Astrocyte (in vitro differentiated cells and primary cell): ENCODE results near the gene HES3. TPM values are rescaled to one million over a fixed set of nuclear protein-coding genes. Genes with fewer than 3 reads are reported as not detected.

Experiments
- DNase-seq: peaks from one replicate; pipeline ENCODE4 v3.0.0-alpha.2; 2010; ENCODE audit warnings: low read depth
- FAIRE-seq: peaks from 2 replicates; lab custom pipeline; 2011; peaks lifted over from hg19 to GRCh38; lab: Jason Lieb, UNC
- H2AFZ ChIP-seq: 2 replicates; pipeline ENCODE4 v1.6.0; 2012; ENCODE audit warnings: low read depth, low read length, inconsistent platforms
- H3K27ac ChIP-seq: 2 replicates; pipeline ENCODE4 v1.5.1; 2011; ENCODE audit warnings: low read depth, low read length, inconsistent platforms
- H3K27me3 ChIP-seq: 2 replicates; pipeline ENCODE4 v1.6.0; 2011; ENCODE audit warnings: low read length, inconsistent platforms; ENCODE audit not compliant: insufficient read depth
- H3K36me3 ChIP-seq: 2 replicates; pipeline ENCODE4 v1.5.1; 2011; ENCODE audit warnings: low read length, inconsistent platforms; ENCODE audit not compliant: insufficient read depth
- H3K4me1 ChIP-seq: 2 replicates; pipeline ENCODE4 v1.5.1; 2011; ENCODE audit warnings: low read length, inconsistent platforms; ENCODE audit not compliant: insufficient read depth
- H3K4me2 ChIP-seq: 2 replicates; pipeline ENCODE4 v1.6.0; 2012; ENCODE audit warnings: low read length, inconsistent platforms
- H3K4me3 ChIP-seq: 2 replicates; pipeline ENCODE4 v1.5.1; 2011; ENCODE audit warnings: low read depth, mild to moderate bottlenecking, low read length, inconsistent platforms; ENCODE audit not compliant: insufficient read depth
- H3K79me2 ChIP-seq: 2 replicates; pipeline ENCODE4 v1.6.0; 2012; ENCODE audit warnings: mild to moderate bottlenecking, low read length, inconsistent platforms; ENCODE audit not compliant: insufficient read depth
- H3K9ac ChIP-seq: 2 replicates; pipeline ENCODE4 v1.6.0; 2012; ENCODE audit warnings: mild to moderate bottlenecking, low read length, inconsistent platforms
- H3K9me3 ChIP-seq: 2 replicates; pipeline ENCODE4 v1.5.1; 2012; ENCODE audit warnings: low read depth, mild to moderate bottlenecking, low read length, inconsistent platforms; ENCODE audit not compliant: insufficient read depth
- H4K20me1 ChIP-seq: 2 replicates; pipeline ENCODE4 v1.6.0; 2012; ENCODE audit warnings: low read length, inconsistent platforms; ENCODE audit not compliant: insufficient read depth
- H3K27ac Mint-ChIP-seq: one replicate; pipeline ENCODE4 v1.8.0; 2021; ENCODE audit warnings: mild to moderate bottlenecking, mixed read lengths; ENCODE audit not compliant: unreplicated experiment
- H3K27me3 Mint-ChIP-seq: one replicate; pipeline ENCODE4 v1.8.0; 2021; ENCODE audit warnings: low read depth, mixed read lengths; ENCODE audit not compliant: unreplicated experiment
- H3K36me3 Mint-ChIP-seq: one replicate; pipeline ENCODE4 v1.8.0; 2021; ENCODE audit warnings: low read depth, mixed read lengths; ENCODE audit not compliant: unreplicated experiment
- H3K4me1 Mint-ChIP-seq: one replicate; pipeline ENCODE4 v1.8.0; 2021; ENCODE audit warnings: low read depth, mixed read lengths; ENCODE audit not compliant: unreplicated experiment
- H3K4me3 Mint-ChIP-seq: one replicate; pipeline ENCODE4 v1.8.0; 2021; ENCODE audit warnings: mild to moderate bottlenecking, moderate library complexity, mixed read lengths; ENCODE audit not compliant: unreplicated experiment
- H3K9me3 Mint-ChIP-seq: one replicate; pipeline ENCODE4 v1.8.0; 2021; ENCODE audit warnings: mild to moderate bottlenecking, mixed read lengths; ENCODE audit not compliant: unreplicated experiment
- CTCF ChIP-seq: IDR thresholded peaks from 2 replicates; pipeline ENCODE4 v1.5.1; 2011; ENCODE audit warnings: low read depth, mild to moderate bottlenecking, inconsistent platforms, low read length, moderate library complexity; ENCODE audit not compliant: insufficient read depth
- EZH2 ChIP-seq: IDR thresholded peaks from 2 replicates; pipeline ENCODE4 v1.6.1; 2012; ENCODE audit warnings: mild to moderate bottlenecking, low read length, inconsistent platforms; ENCODE audit not compliant: insufficient read depth
- total RNA-seq: library from RNA; stranded (reverse); gene quantifications from 2 replicates; pipeline ENCODE4 v1.2.1, GENCODE V29; 2021

HES3 gene
- total RNA-seq, 1 donor from 2014 or later: not detected

GRCh38 chr1:6254691-6255090 lies 10.7 kb downstream of the HES3 start:
- Mint-ChIP-seq H3K36me3 (peaks cover 2% of the 10 kb centered on the region), H3K4me3 (no peak overlapping the region), H3K9me3 (no peaks in the 10 kb centered on the region), H3K27ac (no peak overlapping the region), H3K27me3 (peaks cover 61% of the 10 kb centered on the region), H3K4me1 (no peaks in the 10 kb centered on the region)
- FAIRE-seq (no peak), DNase-seq (no peak)
- H3K9me3 ChIP-seq: no peaks in the 10 kb centered on the region
- H3K36me3 ChIP-seq: no peaks in the 10 kb centered on the region
- peaks cover 12% of the 10 kb centered on the region for H3K27me3 ChIP-seq
- H3K4me3 ChIP-seq: no peak overlapping the region
- TF ChIP-seq CTCF (no peak), EZH2 (no peak)
- H3K27ac ChIP-seq: no peak overlapping the region
- peaks cover 19% of the 10 kb centered on the region for H4K20me1 ChIP-seq
- no peak overlapping the region for H3K9ac ChIP-seq
- no peaks in the 10 kb centered on the region for H3K4me1 ChIP-seq
- no peak overlapping the region for H3K4me2 ChIP-seq
- H3K79me2 ChIP-seq: no peaks in the 10 kb centered on the region
- H2AFZ ChIP-seq: no peak overlapping the region

GRCh38 chr1:6256645-6257044 lies 12.7 kb downstream of the HES3 start:
- FAIRE-seq: no peak
- Mint-ChIP-seq H3K27me3 (peaks cover 47% of the 10 kb centered on the region), H3K27ac (no peak overlapping the region), H3K36me3 (peaks cover 2% of the 10 kb centered on the region), H3K9me3 (no peaks in the 10 kb centered on the region), H3K4me3 (no peak overlapping the region), H3K4me1 (no peaks in the 10 kb centered on the region)
- H3K4me1 ChIP-seq: peaks cover 3% of the 10 kb centered on the region
- H3K4me3 ChIP-seq: no peak overlapping the region
- H3K4me2 ChIP-seq: no peak overlapping the region
- no peak for DNase-seq
- no peak overlapping the region for H3K27ac ChIP-seq
- H3K9me3 ChIP-seq: no peaks in the 10 kb centered on the region
- no peak overlapping the region for H2AFZ ChIP-seq
- H4K20me1 ChIP-seq: peaks cover 20% of the 10 kb centered on the region
- TF ChIP-seq CTCF (no peak), EZH2 (no peak)
- H3K9ac ChIP-seq: no peak overlapping the region
- no peaks in the 10 kb centered on the region for H3K79me2 ChIP-seq
- H3K27me3 ChIP-seq: no peaks in the 10 kb centered on the region
- no peaks in the 10 kb centered on the region for H3K36me3 ChIP-seq

- Histone ChIP-seq H2AFZ (no peak overlapping the region), H3K4me3 (no peak overlapping the region), H3K79me2 (no peaks in the 10 kb centered on the region), H3K9me3 (no peaks in the 10 kb centered on the region), H4K20me1 (peaks cover 20% of the 10 kb centered on the region), H3K4me1 (peaks cover 3% of the 10 kb centered on the region), H3K27ac (no peak overlapping the region), H3K4me2 (no peak overlapping the region), H3K36me3 (no peaks in the 10 kb centered on the region), H3K9ac (no peak overlapping the region), H3K27me3 (no peaks in the 10 kb centered on the region)
- FAIRE-seq (no peak), DNase-seq (no peak)
- H3K27ac Mint-ChIP-seq: no peak overlapping the region
- H3K4me3 Mint-ChIP-seq: no peak overlapping the region
- H3K27me3 Mint-ChIP-seq: peaks cover 41% of the 10 kb centered on the region
- no peaks in the 10 kb centered on the region for H3K4me1 Mint-ChIP-seq
- TF ChIP-seq CTCF (no peak), EZH2 (no peak)
- no peaks in the 10 kb centered on the region for H3K9me3 Mint-ChIP-seq
- peaks cover 2% of the 10 kb centered on the region for H3K36me3 Mint-ChIP-seq
These were observed 13.6 kb downstream of the HES3 start for GRCh38 chr1:6257541-6258069.
